WTC11 (cell line): Measurements from ENCODE around the gene ACVR1. TPM values are rescaled to one million over a fixed set of nuclear protein-coding genes. Genes with fewer than 3 reads are reported as not detected.
A peak's percentile ranks its signal among the peaks of the same experiment; 100 is the strongest.

ENCODE experiments used
- ATAC-seq: fragments of 200-7000 bp; cut with Tn5 transposase; 2 replicates; pipeline ENCODE4 v1.10.0; 2021; ENCODE audit warnings: mild to moderate bottlenecking, moderate library complexity
- CTCF ChIA-PET: fragments of 300-600 bp; sonication (Branson Sonifier 250); formaldehyde crosslinking; loops from one replicate; lab custom pipeline; 2021; ENCODE audit warnings: antibody characterized with exemption; lab: Charles Lee
- POLR2A ChIA-PET: fragments of 350-600 bp; sonication (Branson Sonifier 250); formaldehyde crosslinking; loops from one replicate; lab custom pipeline; 2021; ENCODE audit warnings: antibody characterized with exemption; lab: Charles Lee
- DNase-seq: peaks from one replicate; pipeline ENCODE4 v3.0.0; 2021; ENCODE audit warnings: low spot score
- H3K27ac Mint-ChIP-seq: 2 replicates; pipeline ENCODE4 v1.8.0; 2021; ENCODE audit warnings: mixed read lengths
- H3K27me3 Mint-ChIP-seq: 2 replicates; pipeline ENCODE4 v1.8.0; 2021; ENCODE audit warnings: low read depth, mild to moderate bottlenecking, moderate library complexity, mixed read lengths
- H3K36me3 Mint-ChIP-seq: 2 replicates; pipeline ENCODE4 v1.8.0; 2021; ENCODE audit warnings: mixed read lengths
- H3K4me1 Mint-ChIP-seq: 2 replicates; pipeline ENCODE4 v1.8.0; 2022; ENCODE audit warnings: mixed read lengths
- H3K4me3 Mint-ChIP-seq: 2 replicates; pipeline ENCODE4 v1.8.0; 2021; ENCODE audit warnings: mild to moderate bottlenecking, moderate library complexity, mixed read lengths
- H3K9me3 Mint-ChIP-seq: 2 replicates; pipeline ENCODE4 v1.8.0; 2021; ENCODE audit warnings: mixed read lengths
- ATF1 ChIP-seq: sonication (generic); formaldehyde crosslinking; IDR thresholded peaks from 2 replicates; pipeline ENCODE4 v1.8.1; 2023; ENCODE audit warnings: mild to moderate bottlenecking, moderate library complexity, missing genetic modification reagents
- CREB1 ChIP-seq: sonication (generic); formaldehyde crosslinking; IDR thresholded peaks from 2 replicates; pipeline ENCODE4 v1.8.0; 2023; ENCODE audit warnings: mild to moderate bottlenecking, missing genetic modification reagents
- EMX1 ChIP-seq: fragments of 250-450 bp; sonication (Bioruptor Pico); IDR thresholded peaks from 2 replicates; pipeline ENCODE4 v1.8.0; 2021; ENCODE audit warnings: mild to moderate bottlenecking
- ESRRA ChIP-seq: sonication (generic); formaldehyde crosslinking; IDR thresholded peaks from 2 replicates; pipeline ENCODE4 v1.8.1; 2022; ENCODE audit warnings: mild to moderate bottlenecking, missing genetic modification reagents, borderline replicate concordance
- GRHL2 ChIP-seq: fragments of 250-450 bp; sonication (Bioruptor Pico); IDR thresholded peaks from 2 replicates; pipeline ENCODE4 v1.8.0; 2022; ENCODE audit warnings: mild to moderate bottlenecking, moderate library complexity; ENCODE audit not compliant: insufficient replicate concordance, severe bottlenecking
- HMGA2 ChIP-seq: fragments of 250-450 bp; sonication (Bioruptor Pico); IDR thresholded peaks from 2 replicates; pipeline ENCODE4 v1.4.0; 2021; ENCODE audit warnings: mild to moderate bottlenecking, moderate library complexity
- NR1H2 ChIP-seq: sonication (generic); formaldehyde crosslinking; IDR thresholded peaks from 2 replicates; pipeline ENCODE4 v1.9.0; 2021; ENCODE audit warnings: mild to moderate bottlenecking, moderate library complexity, missing genetic modification reagents
- NR2C2 ChIP-seq: sonication (generic); formaldehyde crosslinking; IDR thresholded peaks from 2 replicates; pipeline ENCODE4 v1.8.0; 2022; ENCODE audit warnings: mild to moderate bottlenecking, missing genetic modification reagents
- PRRX2 ChIP-seq: fragments of 250-450 bp; sonication (Bioruptor Pico); IDR thresholded peaks from 2 replicates; pipeline ENCODE4 v1.8.0; 2021; ENCODE audit warnings: mild to moderate bottlenecking
- RORB ChIP-seq: fragments of 250-450 bp; sonication (Bioruptor Pico); IDR thresholded peaks from 2 replicates; pipeline ENCODE4 v1.9.0; 2021; ENCODE audit warnings: mild to moderate bottlenecking
- SMAD3 ChIP-seq: sonication (generic); formaldehyde crosslinking; IDR thresholded peaks from 2 replicates; pipeline ENCODE4 v1.8.0; 2022; ENCODE audit warnings: missing genetic modification reagents, mild to moderate bottlenecking, borderline replicate concordance
- SOX15 ChIP-seq: fragments of 250-450 bp; sonication (Bioruptor Pico); IDR thresholded peaks from 2 replicates; pipeline ENCODE4 v1.9.0; 2021; ENCODE audit warnings: mild to moderate bottlenecking
- SP1 ChIP-seq: sonication (generic); formaldehyde crosslinking; conservative IDR thresholded peaks from 2 replicates; pipeline ENCODE4 v1.8.1; 2022; ENCODE audit warnings: missing genetic modification reagents
- TEAD4 ChIP-seq: sonication (generic); formaldehyde crosslinking; IDR thresholded peaks from 2 replicates; pipeline ENCODE4 v1.8.0; 2022; ENCODE audit warnings: mild to moderate bottlenecking, missing genetic modification reagents
- ZNF121 ChIP-seq: sonication (generic); formaldehyde crosslinking; IDR thresholded peaks from 2 replicates; pipeline ENCODE4 v1.8.0; 2023; ENCODE audit warnings: missing genetic modification reagents
- ZNF263 ChIP-seq: sonication (generic); formaldehyde crosslinking; IDR thresholded peaks from 2 replicates; pipeline ENCODE4 v1.8.1; 2022; ENCODE audit warnings: low read depth, mild to moderate bottlenecking, moderate library complexity, missing genetic modification reagents
- total RNA-seq: library from RNA; stranded (reverse); gene quantifications from 3 replicates; pipeline ENCODE4 v1.2.3, GENCODE V29; 2021
- TF ChIP-seq, protein P1 (sequence below): sonication (generic); formaldehyde crosslinking; conservative IDR thresholded peaks from 2 replicates; pipeline ENCODE4 v1.8.1; 2022; ENCODE audit warnings: mild to moderate bottlenecking, missing genetic modification reagents
- TF ChIP-seq, protein P2 (sequence below): sonication (generic); formaldehyde crosslinking; IDR thresholded peaks from 2 replicates; pipeline ENCODE4 v1.8.1; 2023; ENCODE audit warnings: mild to moderate bottlenecking, missing genetic modification reagents
- TF ChIP-seq, protein P3 (sequence below): sonication (generic); formaldehyde crosslinking; IDR thresholded peaks from 2 replicates; pipeline ENCODE4 v1.8.1; 2022; ENCODE audit warnings: missing genetic modification reagents, borderline replicate concordance
- TF ChIP-seq, protein P4 (sequence below): fragments of 250-450 bp; sonication (Bioruptor Pico); IDR thresholded peaks from 2 replicates; pipeline ENCODE4 v1.9.0; 2021; ENCODE audit warnings: mild to moderate bottlenecking
- TF ChIP-seq, protein P5 (sequence below): sonication (generic); formaldehyde crosslinking; IDR thresholded peaks from 2 replicates; pipeline ENCODE4 v1.8.0; 2022; ENCODE audit warnings: mild to moderate bottlenecking, missing genetic modification reagents
- TF ChIP-seq, protein P6 (sequence below): sonication (generic); formaldehyde crosslinking; IDR thresholded peaks from 2 replicates; pipeline ENCODE4 v1.8.1; 2023; ENCODE audit warnings: mild to moderate bottlenecking, moderate library complexity, missing genetic modification reagents
- TF ChIP-seq, protein P7 (sequence below): sonication (generic); formaldehyde crosslinking; IDR thresholded peaks from 2 replicates; pipeline ENCODE4 v1.8.1; 2023; ENCODE audit warnings: mild to moderate bottlenecking, missing genetic modification reagents

Gene ACVR1
- total RNA-seq, 1 experiment from 2014 or later, result 19.2 TPM

DNA sequence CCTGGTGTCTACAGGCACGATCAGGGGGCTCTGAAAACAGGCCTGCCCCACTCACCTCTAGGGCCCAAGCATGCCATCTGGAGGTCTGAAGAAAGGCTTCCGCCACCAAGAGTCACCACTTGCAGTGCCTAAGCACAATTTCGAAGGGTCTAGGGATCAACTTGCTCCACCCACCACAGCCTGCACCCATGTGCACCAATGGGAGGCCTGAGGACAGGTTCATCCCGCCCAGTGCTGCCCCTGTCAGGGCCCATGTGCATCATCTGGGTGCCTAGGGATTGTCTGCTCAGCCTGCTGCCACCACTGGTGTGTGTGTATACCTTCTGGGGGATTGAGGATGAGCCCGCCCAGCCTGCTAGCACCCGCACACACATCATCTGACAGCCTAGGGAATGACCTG lies 126.4 kb downstream of the ACVR1 start:
- no peaks in the 10 kb centered on the region; the same call in 1 of the 2 replicates for H3K27me3 Mint-ChIP-seq
- ChIA-PET CTCF (no interaction called here), POLR2A (no interaction called here)
- TF ChIP-seq ZNF121 (CRISPR knock-in tag) (no peak), SP1 (no peak), SOX15 (CRISPR knock-in tag) (no peak), SMAD3 (CRISPR knock-in tag) (no peak), TEAD4 (CRISPR knock-in tag) (no peak), CREB1 (CRISPR knock-in tag) (no peak), PRRX2 (no peak), GRHL2 (no peak), NR1H2 (CRISPR knock-in tag) (no peak), HMGA2 (CRISPR knock-in tag) (no peak), ZNF263 (CRISPR knock-in tag) (no peak), EMX1 (CRISPR knock-in tag) (no peak)
- TF ChIP-seq, protein P1, sequence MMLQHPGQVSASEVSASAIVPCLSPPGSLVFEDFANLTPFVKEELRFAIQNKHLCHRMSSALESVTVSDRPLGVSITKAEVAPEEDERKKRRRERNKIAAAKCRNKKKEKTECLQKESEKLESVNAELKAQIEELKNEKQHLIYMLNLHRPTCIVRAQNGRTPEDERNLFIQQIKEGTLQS (CRISPR knock-in tag), result no peak
- TF ChIP-seq, protein P2, sequence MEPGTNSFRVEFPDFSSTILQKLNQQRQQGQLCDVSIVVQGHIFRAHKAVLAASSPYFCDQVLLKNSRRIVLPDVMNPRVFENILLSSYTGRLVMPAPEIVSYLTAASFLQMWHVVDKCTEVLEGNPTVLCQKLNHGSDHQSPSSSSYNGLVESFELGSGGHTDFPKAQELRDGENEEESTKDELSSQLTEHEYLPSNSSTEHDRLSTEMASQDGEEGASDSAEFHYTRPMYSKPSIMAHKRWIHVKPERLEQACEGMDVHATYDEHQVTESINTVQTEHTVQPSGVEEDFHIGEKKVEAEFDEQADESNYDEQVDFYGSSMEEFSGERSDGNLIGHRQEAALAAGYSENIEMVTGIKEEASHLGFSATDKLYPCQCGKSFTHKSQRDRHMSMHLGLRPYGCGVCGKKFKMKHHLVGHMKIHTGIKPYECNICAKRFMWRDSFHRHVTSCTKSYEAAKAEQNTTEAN (CRISPR knock-in tag), result no peak
- TF ChIP-seq, protein P3, sequence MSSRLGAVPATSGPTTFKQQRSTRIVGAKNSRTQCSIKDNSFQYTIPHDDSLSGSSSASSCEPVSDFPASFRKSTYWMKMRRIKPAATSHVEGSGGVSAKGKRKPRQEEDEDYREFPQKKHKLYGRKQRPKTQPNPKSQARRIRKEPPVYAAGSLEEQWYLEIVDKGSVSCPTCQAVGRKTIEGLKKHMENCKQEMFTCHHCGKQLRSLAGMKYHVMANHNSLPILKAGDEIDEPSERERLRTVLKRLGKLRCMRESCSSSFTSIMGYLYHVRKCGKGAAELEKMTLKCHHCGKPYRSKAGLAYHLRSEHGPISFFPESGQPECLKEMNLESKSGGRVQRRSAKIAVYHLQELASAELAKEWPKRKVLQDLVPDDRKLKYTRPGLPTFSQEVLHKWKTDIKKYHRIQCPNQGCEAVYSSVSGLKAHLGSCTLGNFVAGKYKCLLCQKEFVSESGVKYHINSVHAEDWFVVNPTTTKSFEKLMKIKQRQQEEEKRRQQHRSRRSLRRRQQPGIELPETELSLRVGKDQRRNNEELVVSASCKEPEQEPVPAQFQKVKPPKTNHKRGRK, result no peak
- TF ChIP-seq, protein P4, sequence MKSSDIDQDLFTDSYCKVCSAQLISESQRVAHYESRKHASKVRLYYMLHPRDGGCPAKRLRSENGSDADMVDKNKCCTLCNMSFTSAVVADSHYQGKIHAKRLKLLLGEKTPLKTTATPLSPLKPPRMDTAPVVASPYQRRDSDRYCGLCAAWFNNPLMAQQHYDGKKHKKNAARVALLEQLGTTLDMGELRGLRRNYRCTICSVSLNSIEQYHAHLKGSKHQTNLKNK (CRISPR knock-in tag), result no peak
- H3K4me1 Mint-ChIP-seq, result peaks cover 8% of the 10 kb centered on the region; the same call in 1 of the 2 replicates
- H3K9me3 Mint-ChIP-seq, result no peaks in the 10 kb centered on the region
- H3K36me3 Mint-ChIP-seq, result peaks cover 22% of the 10 kb centered on the region
- DNase-seq, result no peak
- ATAC-seq, result peak; percentile 52
- H3K4me3 Mint-ChIP-seq, result no peak overlapping the region
- no peak overlapping the region for H3K27ac Mint-ChIP-seq

DNA sequence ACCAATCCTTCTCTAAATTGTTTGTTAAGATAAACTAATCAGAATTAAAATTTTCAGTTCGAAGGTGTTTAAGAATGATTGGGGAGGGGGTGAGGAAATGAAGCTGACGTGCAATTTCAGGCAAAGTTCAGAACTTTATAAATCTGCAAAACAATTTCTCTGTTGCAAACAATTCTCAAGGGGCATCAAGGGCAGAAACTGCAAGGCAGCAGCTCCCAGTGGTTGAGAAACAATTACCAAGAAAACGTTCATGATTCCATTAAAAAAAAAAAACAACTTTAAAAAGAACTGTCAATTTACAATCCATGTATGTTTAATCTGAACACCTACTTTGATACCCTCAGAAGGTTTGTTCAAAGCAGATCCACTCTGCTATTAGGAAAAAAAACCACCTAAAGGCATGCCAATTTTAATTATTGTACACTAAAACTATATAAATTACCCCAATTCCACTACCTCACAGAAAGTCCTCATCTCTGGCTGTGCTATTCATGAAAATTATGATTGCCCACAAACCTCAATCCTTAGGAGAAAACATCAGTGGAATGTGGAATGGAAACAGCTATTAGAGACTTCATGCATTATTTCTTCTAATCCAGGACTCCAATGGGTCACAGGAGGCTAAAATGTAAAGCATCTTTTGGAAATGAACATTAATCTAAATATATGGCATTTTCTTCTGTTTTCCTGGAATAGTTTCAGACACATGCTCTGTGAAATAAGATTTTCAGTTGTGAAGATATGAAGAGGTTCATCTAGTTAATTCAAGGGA lies 127.6 kb downstream of the ACVR1 start:
- no peak for TF ChIP-seq ATF1 (CRISPR knock-in tag)
- no peak for TF ChIP-seq ESRRA (CRISPR knock-in tag)
- TF ChIP-seq RORB, result no peak
- TF ChIP-seq SOX15 (CRISPR knock-in tag), result no peak
- TF ChIP-seq NR2C2 (CRISPR knock-in tag), result no peak
- TF ChIP-seq, protein P5, sequence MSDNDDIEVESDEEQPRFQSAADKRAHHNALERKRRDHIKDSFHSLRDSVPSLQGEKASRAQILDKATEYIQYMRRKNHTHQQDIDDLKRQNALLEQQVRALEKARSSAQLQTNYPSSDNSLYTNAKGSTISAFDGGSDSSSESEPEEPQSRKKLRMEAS, result no peak
- TF ChIP-seq EMX1 (CRISPR knock-in tag), result no peak
- no peak for TF ChIP-seq TEAD4 (CRISPR knock-in tag)
- TF ChIP-seq, protein P6, sequence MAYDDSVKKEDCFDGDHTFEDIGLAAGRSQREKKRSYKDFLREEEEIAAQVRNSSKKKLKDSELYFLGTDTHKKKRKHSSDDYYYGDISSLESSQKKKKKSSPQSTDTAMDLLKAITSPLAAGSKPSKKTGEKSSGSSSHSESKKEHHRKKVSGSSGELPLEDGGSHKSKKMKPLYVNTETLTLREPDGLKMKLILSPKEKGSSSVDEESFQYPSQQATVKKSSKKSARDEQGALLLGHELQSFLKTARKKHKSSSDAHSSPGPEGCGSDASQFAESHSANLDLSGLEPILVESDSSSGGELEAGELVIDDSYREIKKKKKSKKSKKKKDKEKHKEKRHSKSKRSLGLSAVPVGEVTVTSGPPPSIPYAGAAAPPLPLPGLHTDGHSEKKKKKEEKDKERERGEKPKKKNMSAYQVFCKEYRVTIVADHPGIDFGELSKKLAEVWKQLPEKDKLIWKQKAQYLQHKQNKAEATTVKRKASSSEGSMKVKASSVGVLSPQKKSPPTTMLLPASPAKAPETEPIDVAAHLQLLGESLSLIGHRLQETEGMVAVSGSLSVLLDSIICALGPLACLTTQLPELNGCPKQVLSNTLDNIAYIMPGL (CRISPR knock-in tag), result no peak
- TF ChIP-seq, protein P7, sequence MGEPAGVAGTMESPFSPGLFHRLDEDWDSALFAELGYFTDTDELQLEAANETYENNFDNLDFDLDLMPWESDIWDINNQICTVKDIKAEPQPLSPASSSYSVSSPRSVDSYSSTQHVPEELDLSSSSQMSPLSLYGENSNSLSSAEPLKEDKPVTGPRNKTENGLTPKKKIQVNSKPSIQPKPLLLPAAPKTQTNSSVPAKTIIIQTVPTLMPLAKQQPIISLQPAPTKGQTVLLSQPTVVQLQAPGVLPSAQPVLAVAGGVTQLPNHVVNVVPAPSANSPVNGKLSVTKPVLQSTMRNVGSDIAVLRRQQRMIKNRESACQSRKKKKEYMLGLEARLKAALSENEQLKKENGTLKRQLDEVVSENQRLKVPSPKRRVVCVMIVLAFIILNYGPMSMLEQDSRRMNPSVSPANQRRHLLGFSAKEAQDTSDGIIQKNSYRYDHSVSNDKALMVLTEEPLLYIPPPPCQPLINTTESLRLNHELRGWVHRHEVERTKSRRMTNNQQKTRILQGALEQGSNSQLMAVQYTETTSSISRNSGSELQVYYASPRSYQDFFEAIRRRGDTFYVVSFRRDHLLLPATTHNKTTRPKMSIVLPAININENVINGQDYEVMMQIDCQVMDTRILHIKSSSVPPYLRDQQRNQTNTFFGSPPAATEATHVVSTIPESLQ (CRISPR knock-in tag), result no peak
- POLR2A ChIA-PET, result no interaction called here
- Mint-ChIP-seq H3K9me3 (no peaks in the 10 kb centered on the region), H3K4me1 (peaks cover 8% of the 10 kb centered on the region; the same call in 1 of the 2 replicates), H3K27ac (no peak overlapping the region), H3K36me3 (peaks cover 19% of the 10 kb centered on the region), H3K4me3 (no peak overlapping the region), H3K27me3 (no peaks in the 10 kb centered on the region)
- no peak for ATAC-seq
- DNase-seq, result no peak
- CTCF ChIA-PET, result interaction anchor here (0.7 to 1.5 kb wide), 3 partner anchors 44 to 1649 kb away, joined by 3 to 9 read pairs (median 3); partner anchors contain the start of gene ACVR1C
